Measurements from ENCODE around the gene SBSN.

SBSN gene, protein sequence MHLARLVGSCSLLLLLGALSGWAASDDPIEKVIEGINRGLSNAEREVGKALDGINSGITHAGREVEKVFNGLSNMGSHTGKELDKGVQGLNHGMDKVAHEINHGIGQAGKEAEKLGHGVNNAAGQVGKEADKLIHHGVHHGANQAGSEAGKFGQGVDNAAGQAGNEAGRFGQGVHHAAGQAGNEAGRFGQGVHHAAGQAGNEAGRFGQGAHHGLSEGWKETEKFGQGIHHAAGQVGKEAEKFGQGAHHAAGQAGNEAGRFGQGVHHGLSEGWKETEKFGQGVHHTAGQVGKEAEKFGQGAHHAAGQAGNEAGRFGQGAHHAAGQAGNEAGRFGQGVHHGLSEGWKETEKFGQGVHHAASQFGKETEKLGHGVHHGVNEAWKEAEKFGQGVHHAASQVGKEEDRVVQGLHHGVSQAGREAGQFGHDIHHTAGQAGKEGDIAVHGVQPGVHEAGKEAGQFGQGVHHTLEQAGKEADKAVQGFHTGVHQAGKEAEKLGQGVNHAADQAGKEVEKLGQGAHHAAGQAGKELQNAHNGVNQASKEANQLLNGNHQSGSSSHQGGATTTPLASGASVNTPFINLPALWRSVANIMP

DNA sequence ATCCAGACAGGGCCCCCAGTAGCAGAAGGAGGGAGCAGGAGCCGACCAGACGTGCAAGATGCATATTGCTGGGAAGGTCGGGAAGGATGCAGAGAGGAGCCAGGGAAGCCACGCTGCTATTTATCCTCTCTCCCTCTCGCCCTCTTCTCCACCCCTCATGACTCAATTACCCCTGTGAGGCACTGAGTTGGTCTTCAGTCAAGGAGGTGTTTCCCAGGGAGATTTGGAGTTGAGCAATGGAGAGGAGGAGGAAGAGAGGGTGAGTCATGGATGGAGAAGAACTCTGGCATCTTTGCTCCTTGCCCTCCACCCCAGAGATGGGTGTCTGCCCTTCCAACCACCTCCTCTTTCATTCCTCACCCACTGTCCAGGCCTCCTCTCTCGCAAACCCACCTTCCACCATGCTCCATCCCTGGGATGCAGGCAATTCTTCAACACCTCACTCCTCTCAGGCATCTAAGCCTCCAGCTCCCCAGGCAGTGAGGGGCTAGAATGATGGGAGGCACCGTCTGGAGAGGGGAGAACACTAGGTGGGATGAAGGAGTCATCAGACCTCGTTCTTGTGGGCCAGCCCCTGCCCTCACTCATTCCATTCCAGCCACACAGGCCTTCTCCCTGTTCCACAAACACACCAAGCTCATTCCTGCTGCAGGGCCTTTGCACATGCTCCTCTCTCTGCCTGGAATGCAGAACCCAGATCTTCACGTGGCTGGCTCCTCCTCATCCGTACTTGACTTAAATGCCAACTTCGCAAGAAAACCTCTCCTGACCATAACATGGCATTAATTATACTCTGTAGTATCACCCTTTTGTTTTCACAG is at the start of gene SBSN:
TSS of gene SBSN (minus strand) at position 94 of the 821 bp plus-strand sequence. CDS start at position 64, 30 bp downstream.
- no peak for DNase-seq

- DNase-seq = no peak
These were observed 43.4 kb upstream of the SBSN start for GRCh38 chr19:35571406-35571965.

- DNase-seq = no peak
These were observed 41.2 kb upstream of the SBSN start for GRCh38 chr19:35569281-35569781.

- DNase-seq = no peak
These were observed 38.6 kb upstream of the SBSN start for GRCh38 chr19:35566738-35567137.

GRCh38 chr19:35565016-35565856 is 37.1 kb upstream of the SBSN start:
- no peak for DNase-seq

DNA sequence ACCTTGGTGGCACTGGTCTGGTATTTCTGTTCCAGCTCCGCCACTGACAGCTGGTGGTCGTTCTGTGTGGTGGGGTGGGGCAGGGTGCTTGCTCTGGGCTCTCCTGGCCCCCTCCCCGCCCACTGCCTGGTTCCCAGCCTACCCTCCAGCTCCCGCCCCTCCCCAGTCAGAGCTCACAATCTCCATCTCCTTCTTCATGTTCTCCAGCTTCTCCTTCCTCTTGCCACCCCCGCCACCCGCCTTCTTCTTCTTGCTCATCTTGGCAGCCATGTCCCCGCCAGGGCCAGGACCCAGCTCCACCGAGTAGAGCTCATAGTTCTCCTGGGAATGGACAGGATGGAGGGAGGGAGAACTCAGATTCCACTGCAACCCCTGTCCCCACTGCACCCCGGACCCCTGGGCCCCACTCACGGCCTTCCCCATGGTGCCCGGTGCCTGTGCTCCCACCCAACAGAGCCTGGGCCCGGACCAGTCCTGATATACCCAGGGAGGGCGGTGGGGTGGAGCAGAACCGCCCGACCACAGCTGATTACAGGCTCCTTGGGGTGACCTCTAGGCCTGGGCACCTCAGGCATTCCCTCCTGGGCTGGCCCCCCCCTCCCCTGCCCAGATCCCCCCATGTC is 35.2 kb upstream of the SBSN start, which contains the start of gene ATP4A:
TSS of gene ATP4A (minus strand) at position 452 of the 623 bp plus-strand sequence. CDS start at position 423, 29 bp downstream.
- DNase-seq = no peak

GRCh38 chr19:35562776-35563175 is 34.7 kb upstream of the SBSN start:
- no peak for DNase-seq

DNA sequence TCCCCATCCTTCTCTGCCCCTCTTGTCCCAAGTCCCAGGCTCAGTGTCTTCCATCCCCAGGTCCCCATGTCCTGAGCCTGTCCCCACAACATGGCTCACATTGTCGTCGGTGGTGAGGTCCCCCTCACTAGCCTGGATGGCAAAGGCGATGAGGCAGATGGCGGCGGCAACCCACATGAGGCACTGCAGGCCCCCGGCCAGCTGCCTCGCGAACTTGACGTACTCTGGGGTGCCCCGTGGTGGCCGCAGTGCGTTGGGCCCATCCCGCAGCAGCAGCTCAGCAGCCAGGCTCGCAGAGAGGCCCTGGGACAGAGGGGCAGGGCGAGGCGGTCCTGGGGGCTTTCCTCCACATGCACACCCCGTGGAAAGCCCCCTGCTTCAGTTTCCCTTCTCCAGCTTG is 34.2 kb upstream of the SBSN start:
- no peak for DNase-seq

DNA sequence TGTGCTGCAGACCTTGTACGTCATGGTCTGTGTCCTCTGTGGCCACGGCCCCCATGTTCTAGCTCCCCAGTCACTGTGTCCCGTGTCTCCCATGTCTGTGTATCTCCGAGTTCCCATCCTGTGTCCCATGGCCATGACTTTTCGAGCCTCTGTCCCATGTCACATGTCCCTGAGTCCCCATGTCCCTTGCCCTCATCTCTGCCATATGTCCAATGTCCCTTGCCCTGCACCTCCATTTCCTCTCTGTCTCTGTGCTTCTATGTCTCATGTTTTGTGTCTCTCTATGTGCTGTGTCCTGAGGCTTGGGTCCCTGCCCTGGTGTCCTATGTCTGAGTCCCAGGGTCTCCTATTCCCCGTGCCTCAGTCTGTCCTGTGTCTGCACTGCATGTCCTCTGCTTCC is 33.3 kb upstream of the SBSN start:
- DNase-seq = no peak

- no peak for DNase-seq
These were observed 32.6 kb upstream of the SBSN start for GRCh38 chr19:35560677-35561076.

- DNase-seq = no peak
These were observed 32.2 kb upstream of the SBSN start for GRCh38 chr19:35560271-35560670.

DNA sequence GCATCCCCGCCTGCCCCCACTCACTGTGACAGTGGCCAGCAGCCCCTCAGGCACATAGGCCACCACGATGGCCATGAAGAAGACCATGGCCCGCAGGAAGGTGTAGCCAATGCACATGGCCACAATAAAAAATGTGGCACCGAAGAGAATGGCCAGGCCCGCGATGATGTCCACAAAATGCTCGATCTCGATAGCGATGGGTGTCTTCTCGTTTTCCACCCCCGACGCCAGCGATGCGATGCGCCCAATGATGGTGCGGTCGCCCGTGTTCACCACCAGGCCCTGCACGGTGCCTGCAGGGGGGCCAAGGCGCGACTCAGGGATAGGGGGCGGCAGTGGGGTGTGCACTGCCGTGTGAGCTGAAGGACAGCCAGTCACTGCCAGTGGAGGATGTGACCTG is 31.7 kb upstream of the SBSN start:
- no peak for DNase-seq

DNA sequence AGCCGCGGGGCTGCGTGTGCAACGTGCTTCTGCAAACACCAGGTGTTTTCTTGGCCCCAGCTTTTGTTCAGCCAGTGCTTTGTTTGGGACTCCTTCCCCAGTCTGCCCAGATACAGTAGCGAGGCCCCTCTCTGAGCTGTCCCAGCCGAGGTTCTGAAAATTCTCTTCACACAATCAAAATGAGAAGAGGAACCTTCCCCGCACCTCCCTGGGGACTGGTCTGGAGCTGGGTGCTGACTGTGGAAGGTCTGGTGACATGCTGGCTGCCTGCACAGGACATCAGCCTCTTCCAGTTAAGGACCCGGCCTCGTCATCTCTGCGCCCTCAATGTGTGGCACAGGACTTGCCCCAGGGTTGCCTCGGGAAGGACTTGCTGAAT is 31.2 kb upstream of the SBSN start:
- no peak for DNase-seq

DNA sequence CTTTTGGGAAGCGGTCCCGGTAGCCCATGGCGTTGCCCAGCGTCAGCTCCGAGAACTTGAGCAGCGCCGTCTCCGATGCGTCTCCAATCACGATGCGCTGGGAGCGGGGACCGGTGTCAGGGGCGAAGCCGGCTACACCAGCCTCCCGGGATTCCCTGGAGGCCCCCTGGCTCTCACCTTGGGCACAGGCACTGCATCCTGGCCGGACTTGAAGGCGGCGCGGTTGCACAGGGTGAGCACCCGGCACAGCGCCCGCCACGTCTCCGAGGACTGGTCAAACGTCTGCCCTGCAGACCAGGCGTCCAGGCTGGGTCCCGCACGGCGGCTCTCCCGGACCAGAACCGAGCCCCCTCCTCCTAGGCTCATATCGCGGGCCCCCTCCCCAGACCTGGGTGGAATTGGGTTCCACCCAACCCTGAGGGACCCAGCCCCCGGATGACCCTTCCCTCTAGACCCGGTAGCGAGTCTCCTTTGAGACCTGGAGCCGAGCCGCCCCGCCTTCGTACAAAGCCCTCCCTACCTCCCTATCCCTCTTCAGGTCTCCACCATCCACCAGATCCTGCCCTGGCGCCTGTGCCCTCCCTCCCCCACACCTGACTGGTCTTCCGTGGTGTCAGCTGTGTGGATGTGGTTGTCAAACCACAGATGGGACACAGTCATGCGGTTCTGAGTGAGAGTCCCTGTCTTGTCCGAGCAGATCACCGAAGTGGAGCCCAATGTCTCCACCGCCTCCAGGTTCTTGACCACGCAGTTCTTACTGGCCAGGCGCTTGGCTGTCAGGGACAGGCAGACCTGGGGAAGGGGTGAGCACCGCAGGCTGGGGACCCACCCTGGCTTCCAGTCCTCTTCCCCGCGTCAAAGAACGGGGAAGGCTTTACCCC is 30.5 kb upstream of the SBSN start:
- no peak for DNase-seq

DNA sequence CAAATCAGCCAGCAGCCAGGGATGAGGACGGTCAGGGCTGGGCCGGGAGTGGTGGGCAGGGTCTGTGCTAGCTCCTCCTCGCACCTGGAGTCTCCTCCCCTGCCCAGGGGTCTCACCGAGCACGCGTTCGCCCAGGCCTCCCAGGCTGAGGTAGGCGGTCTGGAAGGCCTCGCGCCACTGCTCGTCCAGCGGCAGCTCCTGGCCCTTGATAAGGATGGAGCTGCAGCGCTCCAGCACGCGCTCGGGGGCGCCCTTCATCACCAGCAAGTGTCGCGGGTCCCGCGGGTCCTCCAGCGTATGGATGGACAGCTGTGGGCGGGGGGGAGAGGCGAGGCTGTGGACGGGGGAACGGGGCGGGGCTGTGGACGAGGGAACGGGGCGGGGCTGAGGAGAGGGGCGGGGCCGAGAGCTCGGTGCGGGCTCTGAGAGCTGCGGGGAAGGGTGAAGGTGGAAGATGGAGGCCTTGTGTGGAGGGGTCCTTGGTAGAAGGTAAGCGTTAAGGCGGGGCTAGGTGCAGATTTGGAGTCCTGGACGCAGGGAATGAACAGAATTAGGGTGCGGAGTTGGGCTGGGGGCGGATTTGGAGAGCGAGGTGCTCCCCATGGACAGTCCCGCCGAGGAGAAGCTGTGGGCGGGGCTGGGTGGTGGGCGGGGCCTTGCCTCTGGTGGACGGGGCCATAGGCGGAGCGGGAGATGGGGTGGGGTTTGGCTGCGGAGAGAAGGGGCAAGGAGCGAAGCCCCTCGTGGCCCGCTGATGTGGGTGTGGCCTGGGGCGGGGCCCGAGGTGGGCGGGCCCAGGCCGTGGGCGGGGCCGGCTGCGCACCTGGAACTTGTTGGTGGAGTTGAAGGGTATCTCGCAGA is 29.7 kb upstream of the SBSN start:
- peak in 1 of 2 donors; percentile 15 for DNase-seq

GRCh38 chr19:35556846-35557538 is 28.9 kb upstream of the SBSN start:
- no peak for DNase-seq

GRCh38 chr19:35556025-35556590 is 28.0 kb upstream of the SBSN start:
- no peak for DNase-seq

- DNase-seq = no peak
These were observed 27.3 kb upstream of the SBSN start for GRCh38 chr19:35555301-35556005.

Data from hippocampal formation (tissue), 2 donors.